NB4 (cell line): ENCODE measurements around the gene XRCC6.
"Not testable (repeated sequence)": the region's sequence is repeated elsewhere in the genome, so short reads cannot be mapped to it uniquely, and the experiment has no call there.

ENCODE experiments used
- CTCF ChIP-seq: IDR thresholded peaks from one replicate; pipeline ENCODE4 v1.5.1; 2012; ENCODE audit warnings: low read depth, low read length
- MAX ChIP-seq: IDR thresholded peaks from 2 replicates; pipeline ENCODE4 v1.6.1; 2011; ENCODE audit warnings: low read depth, low read length
- POLR2A ChIP-seq: IDR thresholded peaks from 2 replicates; pipeline ENCODE4 v1.6.1; 2011; ENCODE audit warnings: mild to moderate bottlenecking; ENCODE audit not compliant: insufficient read length; ENCODE audit errors: extremely low read depth

- TF ChIP-seq CTCF, POLR2A, MAX: not testable (repeated sequence)
Observed at GRCh38 chr22:41593336-41593960, 27.6 kb upstream of the XRCC6 start.
